ENCODE measurements around the gene RBSN.
"Not testable (repeated sequence)": the region's sequence is repeated elsewhere in the genome, so short reads cannot be mapped to it uniquely, and the experiment has no call there.

RBSN gene
- total RNA-seq, result 39.0 to 51.3 reads per million in 2 donors

- peak; percentile 96 for DNase-seq
Observed at GRCh38 chr3:15098503-15099363, at the start of gene RBSN. TSS of gene RBSN (minus strand) at chr3:15099148. CDS start at chr3:15096120, 3,028 bp downstream.

- no peak for DNase-seq
Observed at GRCh38 chr3:15148614-15149013, 49.7 kb upstream of the RBSN start.

DNA sequence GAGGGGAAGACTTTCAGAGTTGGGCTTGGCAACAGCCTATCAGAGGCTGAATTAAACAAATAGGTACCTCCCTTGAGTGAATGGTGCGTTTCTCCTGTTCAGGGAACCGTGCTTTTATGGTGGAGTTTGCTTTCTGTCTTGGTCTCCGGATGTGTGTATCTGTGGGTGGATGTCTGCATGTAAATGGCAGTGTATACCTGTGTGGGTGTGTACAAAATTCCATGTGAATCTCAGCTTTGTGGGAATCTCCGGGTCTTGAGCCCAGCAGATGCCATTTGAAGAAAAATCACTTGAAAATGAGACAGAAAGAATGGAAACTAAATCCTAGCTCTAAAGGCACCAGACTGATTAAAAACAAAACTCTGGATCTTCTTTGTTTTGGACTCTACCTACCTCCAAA is 37.9 kb upstream of the RBSN start:
- not testable (repeated sequence) for DNase-seq

- DNase-seq, result not testable (repeated sequence)
Observed at GRCh38 chr3:15134968-15135367, 36.0 kb upstream of the RBSN start.

DNA sequence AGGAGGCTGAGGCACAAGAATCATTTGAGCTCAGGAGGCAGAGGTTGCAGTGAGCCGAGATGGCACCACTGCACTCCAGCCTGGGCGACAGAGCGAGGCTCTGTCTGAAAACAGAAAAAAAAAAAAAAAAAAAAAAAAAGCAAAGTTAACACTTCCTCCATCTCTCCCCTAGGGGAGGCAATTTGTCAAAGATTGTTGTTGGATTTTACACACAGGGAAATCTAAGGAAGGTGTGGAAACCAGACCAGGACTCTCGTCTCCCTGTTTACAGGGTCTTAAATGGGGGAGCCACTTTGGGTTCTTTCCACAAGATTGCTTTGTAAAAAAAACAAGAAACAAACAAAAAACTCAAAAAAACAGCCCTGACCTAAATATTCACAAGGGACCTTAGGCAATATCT is 29.5 kb upstream of the RBSN start:
- DNase-seq, result not testable (repeated sequence)

- not testable (repeated sequence) for DNase-seq
Observed at GRCh38 chr3:15126975-15127374, 28.0 kb upstream of the RBSN start.

- no peak for DNase-seq
Observed at GRCh38 chr3:15122398-15122797, 23.4 kb upstream of the RBSN start.

GRCh38 chr3:15121936-15122335 is 23.0 kb upstream of the RBSN start:
- no peak for DNase-seq

DNA sequence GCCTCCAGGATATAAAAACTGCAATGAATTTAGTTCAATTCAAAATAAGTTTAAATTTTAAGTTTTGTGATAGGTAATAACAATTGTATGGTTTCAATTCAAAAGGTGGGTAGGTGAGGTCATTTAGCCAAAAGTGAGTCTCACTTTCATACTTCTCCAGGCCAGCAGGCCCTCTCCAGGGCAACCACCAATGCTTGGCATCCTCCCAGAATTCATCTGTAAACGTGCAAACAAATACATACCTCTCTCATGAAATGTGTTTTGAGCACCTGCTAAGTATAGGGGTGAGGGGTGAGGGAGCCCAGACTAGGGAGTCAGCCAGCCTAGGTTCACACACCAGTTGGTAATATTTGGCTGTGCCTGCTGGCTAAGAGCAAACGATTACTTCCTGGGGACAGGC is 22.0 kb upstream of the RBSN start:
- no peak for DNase-seq

GRCh38 chr3:15117011-15117410 is 18.1 kb upstream of the RBSN start:
- DNase-seq, result no peak

- DNase-seq, result no peak
Observed at GRCh38 chr3:15116032-15116669, 17.2 kb upstream of the RBSN start.

GRCh38 chr3:15114466-15115358 is 15.8 kb upstream of the RBSN start:
- no peak for DNase-seq

- no peak for DNase-seq
Observed at GRCh38 chr3:15113884-15114283, 14.9 kb upstream of the RBSN start.

- no peak for DNase-seq
Observed at GRCh38 chr3:15113471-15113870, 14.5 kb upstream of the RBSN start.

DNA sequence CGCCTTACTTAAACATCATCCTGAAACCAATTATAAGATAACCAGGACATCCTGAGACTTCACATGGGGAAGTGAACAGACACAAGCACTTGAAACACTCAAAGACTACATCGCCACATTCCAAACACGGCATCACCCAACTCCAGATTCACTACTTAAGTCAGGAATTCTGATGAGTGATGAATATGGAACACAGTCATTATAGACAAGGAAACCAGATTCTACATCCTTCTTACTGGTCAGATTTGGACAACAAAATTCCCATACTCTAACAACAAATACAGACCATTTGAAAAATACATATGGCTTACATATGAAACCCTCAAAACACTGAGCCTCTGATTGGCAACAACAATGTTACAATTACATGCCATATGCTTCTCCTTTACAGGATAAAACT is 13.1 kb upstream of the RBSN start:
- DNase-seq, result no peak

DNA sequence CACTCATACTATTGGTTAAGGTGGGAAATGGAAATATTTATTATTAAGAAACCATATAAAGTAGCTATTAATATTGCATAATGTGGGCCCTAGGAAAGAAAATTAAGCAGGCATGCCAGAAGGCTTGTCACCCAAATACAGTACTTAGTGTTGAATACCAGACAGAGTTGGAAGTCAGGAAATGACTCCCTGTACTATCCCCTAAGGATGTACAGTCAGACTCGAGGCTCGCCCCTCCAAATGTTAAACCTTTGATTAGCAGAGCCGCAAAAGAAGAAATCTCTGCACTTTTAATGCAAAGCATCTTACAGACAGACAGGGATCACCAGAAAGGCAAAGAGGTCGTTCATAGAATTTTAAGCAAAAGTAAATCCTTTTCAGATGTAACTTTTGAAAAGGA is 11.3 kb upstream of the RBSN start:
- DNase-seq, result no peak

- no peak for DNase-seq
Observed at GRCh38 chr3:15108869-15109268, 9.9 kb upstream of the RBSN start.

DNA sequence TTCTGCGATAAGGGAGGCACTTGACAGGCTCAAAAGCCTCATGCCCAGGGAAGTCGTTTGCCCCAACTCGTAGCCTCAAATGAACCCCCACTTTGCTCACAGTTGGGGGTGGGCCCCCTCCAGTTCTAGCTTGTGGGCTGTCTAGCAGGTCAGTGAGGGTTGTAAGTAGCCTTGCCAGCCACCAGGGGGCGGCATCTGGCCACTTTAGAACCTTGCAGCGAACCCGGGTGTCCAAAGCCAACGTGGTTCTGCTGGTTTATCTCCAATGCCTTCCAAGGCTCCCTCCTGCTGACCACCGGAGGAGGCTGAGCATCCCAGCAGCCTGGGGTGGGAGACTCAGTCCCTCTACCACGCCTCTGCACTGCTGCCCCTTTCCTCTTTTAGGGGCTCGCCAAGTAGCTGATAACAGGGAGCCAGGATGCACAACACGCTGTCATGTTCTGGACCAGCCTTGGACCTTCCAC is 9.2 kb upstream of the RBSN start:
- DNase-seq, result no peak

- DNase-seq, result no peak
Observed at GRCh38 chr3:15107075-15107947, 8.4 kb upstream of the RBSN start.

GRCh38 chr3:15102836-15103235 is 3.9 kb upstream of the RBSN start:
- no peak for DNase-seq

- DNase-seq, result no peak
Observed at GRCh38 chr3:15102256-15102655, 3.3 kb upstream of the RBSN start.

Measured in activated gamma-delta T cell (primary cell).